SK-MEL-5 (cell line): ENCODE results near the gene LGALS16. TPM values are rescaled to one million over a fixed set of nuclear protein-coding genes. Genes with fewer than 3 reads are reported as not detected.
"Not testable (repeated sequence)": the region's sequence is repeated elsewhere in the genome, so short reads cannot be mapped to it uniquely, and the experiment has no call there.

Source experiments
- DNase-seq: peaks from one replicate; pipeline ENCODE4 v3.0.0-alpha.2; 2016; ENCODE audit warnings: low read depth, low spot score
- in situ Hi-C: cut with HindIII; loops from 2 replicates; pipeline ENCODE4 v1.10.0; 2016; ENCODE audit warnings: low sequenced_read_pairs, high pct_unique_total_duplicates, low pct_unique_long_range_greater_than_20kb
- polyA plus RNA-seq, 2 experiments: library from polyadenylated mRNA; depleted of rRNA; stranded (reverse); fragments of >200 nt; gene quantifications; 2 replicates each; pipeline ENCODE4 v1.2.3, GENCODE V29; 2015
- total RNA-seq: library from RNA; depleted of rRNA; stranded (reverse); fragments of >200 nt; shearing (Covaris generic); gene quantifications from 2 replicates; pipeline ENCODE4 v1.2.3, GENCODE V29; 2014; rRNA removed

The LGALS16 gene
- not detected in 2 replicates for total RNA-seq
- polyA plus RNA-seq (2015; cell fraction: cytosol; rRNA removed), result not detected in 2 replicates
- polyA plus RNA-seq (2015; cell fraction: nucleus; rRNA removed), result not detected in 2 replicates

- in situ Hi-C loops, result no loop called here
These were observed at the start of gene LGALS16 for GRCh38 chr19:39655613-39656012. TSS of gene LGALS16 (plus strand) at chr19:39655913. CDS start at chr19:39655962, 49 bp downstream.

GRCh38 chr19:39607021-39607420, 48.7 kb upstream of the LGALS16 start:
- no peak for DNase-seq
- in situ Hi-C loops, result no loop called here

More at GRCh38 chr19:39655613-39656012, at the start of gene LGALS16:
- DNase-seq, result no peak

- in situ Hi-C loops, result no loop called here
- DNase-seq, result no peak
These were observed 48.2 kb upstream of the LGALS16 start for GRCh38 chr19:39607561-39607960.

GRCh38 chr19:39613597-39613996, 42.1 kb upstream of the LGALS16 start:
- in situ Hi-C loops, result no loop called here
- no peak for DNase-seq

GRCh38 chr19:39617745-39618144, 38.0 kb upstream of the LGALS16 start:
- no peak for DNase-seq
- in situ Hi-C loops, result no loop called here

GRCh38 chr19:39623946-39624345, 31.8 kb upstream of the LGALS16 start:
- in situ Hi-C loops, result no loop called here
- no peak for DNase-seq

- in situ Hi-C loops, result not testable (repeated sequence)
- DNase-seq, result peak; percentile 48
These were observed 28.1 kb upstream of the LGALS16 start for GRCh38 chr19:39627631-39628030.

- no peak for DNase-seq
- in situ Hi-C loops, result no loop called here
These were observed 24.5 kb upstream of the LGALS16 start for GRCh38 chr19:39631178-39631577.

GRCh38 chr19:39631626-39632025, 24.1 kb upstream of the LGALS16 start:
- DNase-seq, result no peak
- in situ Hi-C loops, result no loop called here

- in situ Hi-C loops, result no loop called here
- DNase-seq, result no peak
These were observed 17.8 kb upstream of the LGALS16 start for GRCh38 chr19:39637891-39638290.

GRCh38 chr19:39641773-39642172, 13.9 kb upstream of the LGALS16 start:
- in situ Hi-C loops, result no loop called here
- no peak for DNase-seq

- DNase-seq, result peak; percentile 0
- in situ Hi-C loops, result no loop called here
These were observed 12.1 kb upstream of the LGALS16 start for GRCh38 chr19:39643591-39643990.

GRCh38 chr19:39645800-39646411, 9.8 kb upstream of the LGALS16 start:
- in situ Hi-C loops, result no loop called here
- DNase-seq, result no peak

GRCh38 chr19:39647918-39648317, 7.8 kb upstream of the LGALS16 start:
- DNase-seq, result no peak
- in situ Hi-C loops, result no loop called here

- in situ Hi-C loops, result no loop called here
- no peak for DNase-seq
These were observed 4.1 kb downstream of the LGALS16 start for GRCh38 chr19:39659791-39660190.

- no peak for DNase-seq
- in situ Hi-C loops, result no loop called here
These were observed 4.9 kb downstream of the LGALS16 start for GRCh38 chr19:39660661-39661060.

- in situ Hi-C loops, result no loop called here
These were observed 5.9 kb downstream of the LGALS16 start for GRCh38 chr19:39661565-39661964.

GRCh38 chr19:39669860-39670259, 14.1 kb downstream of the LGALS16 start:
- DNase-seq, in situ Hi-C loops: not testable (repeated sequence)

More at GRCh38 chr19:39661565-39661964, 5.9 kb downstream of the LGALS16 start:
- no peak for DNase-seq

- no peak for DNase-seq
- in situ Hi-C loops, result no loop called here
These were observed 15.3 kb downstream of the LGALS16 start for GRCh38 chr19:39670998-39671397.
